Keratinocyte (primary cell): ENCODE measurements around the gene BLACAT1. TPM values are rescaled to one million over a fixed set of nuclear protein-coding genes. Genes with fewer than 3 reads are reported as not detected.
A peak's percentile ranks its signal among the peaks of the same experiment; 100 is the strongest.

Experiments used
- DNase-seq: peaks from one replicate; pipeline ENCODE4 v3.0.0-alpha.2; 2011; ENCODE audit warnings: low read depth, missing footprints, low spot score
- FAIRE-seq: peaks from 2 replicates; lab custom pipeline; 2011; peaks lifted over from hg19 to GRCh38; lab: Jason Lieb, UNC
- H2AFZ ChIP-seq: 2 replicates; pipeline ENCODE4 v1.6.0; 2012; ENCODE audit warnings: low read length, control low read depth, inconsistent platforms; ENCODE audit not compliant: control insufficient read depth
- H3K27ac ChIP-seq: 2 replicates; pipeline ENCODE4 v1.5.1; 2011; ENCODE audit warnings: low read length; ENCODE audit not compliant: control insufficient read depth, insufficient read depth
- H3K27me3 ChIP-seq: 3 replicates; pipeline ENCODE4 v1.6.0; 2011; ENCODE audit warnings: low read length; ENCODE audit not compliant: control insufficient read depth, insufficient read depth; ENCODE audit errors: extremely low read depth
- H3K36me3 ChIP-seq, 2 experiments: 2 replicates in 1 of 2; 3 replicates in 1 of 2; pipeline ENCODE4 v1.5.1; 2011; ENCODE audit warnings: low read length in 2 of 2, mild to moderate bottlenecking in 1 of 2; ENCODE audit not compliant: control insufficient read depth in 2 of 2, insufficient read depth in 2 of 2; ENCODE audit errors: extremely low read depth in 1 of 2
- H3K4me1 ChIP-seq: 3 replicates; pipeline ENCODE4 v1.5.1; 2011; ENCODE audit warnings: low read length; ENCODE audit not compliant: control insufficient read depth, insufficient read depth; ENCODE audit errors: extremely low read depth
- H3K4me2 ChIP-seq: 3 replicates; pipeline ENCODE4 v1.6.0; 2011; ENCODE audit warnings: low read depth, low read length; ENCODE audit not compliant: control insufficient read depth, insufficient read depth; ENCODE audit errors: extremely low read depth
- H3K4me3 ChIP-seq, 3 experiments: fragments of 200-600 bp in 1 of 3; sonication (generic) in 1 of 3; 2 replicates in 2 of 3; 3 replicates in 1 of 3; pipeline ENCODE4 v1.5.1; 2011 to 2016; ENCODE audit warnings: low read length in 3 of 3, mild to moderate bottlenecking in 3 of 3, control low read depth in 2 of 3, inconsistent platforms in 1 of 3, low read depth in 1 of 3, mixed read lengths in 1 of 3, mixed run types in 1 of 3, moderate library complexity in 1 of 3; ENCODE audit not compliant: control insufficient read depth in 2 of 3, insufficient read depth in 2 of 3; ENCODE audit errors: extremely low read depth in 1 of 3
- H3K79me2 ChIP-seq: 2 replicates; pipeline ENCODE4 v1.6.0; 2012; ENCODE audit warnings: low read length; ENCODE audit not compliant: control insufficient read depth, insufficient read depth
- H3K9ac ChIP-seq: 3 replicates; pipeline ENCODE4 v1.6.0; 2011; ENCODE audit warnings: low read length; ENCODE audit not compliant: control insufficient read depth, insufficient read depth; ENCODE audit errors: extremely low read depth
- H3K9me1 ChIP-seq: 3 replicates; pipeline ENCODE4 v1.6.0; 2011; ENCODE audit warnings: low read length; ENCODE audit not compliant: control insufficient read depth, insufficient read depth; ENCODE audit errors: extremely low read depth
- H3K9me3 ChIP-seq: 2 replicates; pipeline ENCODE4 v1.5.1; 2012; ENCODE audit warnings: low read depth, low read length; ENCODE audit not compliant: control insufficient read depth
- H4K20me1 ChIP-seq: 3 replicates; pipeline ENCODE4 v1.6.0; 2011; ENCODE audit warnings: low read length; ENCODE audit not compliant: control insufficient read depth, insufficient read depth; ENCODE audit errors: extremely low read depth
- EZH2 ChIP-seq: IDR thresholded peaks from one replicate; pipeline ENCODE4 v1.6.1; 2012; ENCODE audit warnings: inconsistent platforms, mild to moderate bottlenecking, low read length, moderate library complexity
- dilution Hi-C: fragments of 300-500 bp; cut with MboI; formaldehyde crosslinking; loops from one replicate; pipeline ENCODE4 v1.7.0; 2020; ENCODE audit warnings: low sequenced_read_pairs; ENCODE audit not compliant: extremely low pct_ligation_motif_present
- polyA plus RNA-seq, 5 experiments: library from polyadenylated mRNA; depleted of rRNA in 3 of 5; stranded (reverse) in 3 of 5; stranded (forward) in 1 of 5; unstranded in 1 of 5; fragments of >200 nt; gene quantifications; 1 replicate in 1 of 5; 2 replicates in 3 of 5; 3 replicates in 1 of 5; pipeline versions ENCODE4 v1.2.1 to v1.2.3, GENCODE V29; 2011 to 2012; ENCODE audit warnings: missing spikeins in 2 of 5, low read depth in 1 of 5, low replicate concordance in 1 of 5
- TF ChIP-seq, protein P1 (sequence below), 3 experiments: IDR thresholded peaks in 1 of 3; conservative IDR thresholded peaks in 1 of 3; optimal IDR thresholded peaks in 1 of 3; 2 replicates in 2 of 3; 3 replicates in 1 of 3; pipeline versions ENCODE3 to v1.5.1; 2011; ENCODE audit warnings: low read length in 3 of 3, mild to moderate bottlenecking in 3 of 3, moderate library complexity in 2 of 3, control low read depth in 1 of 3, inconsistent platforms in 1 of 3; ENCODE audit not compliant: insufficient read depth in 2 of 3; ENCODE audit errors: extremely low read depth in 1 of 3

Gene BLACAT1
- polyA plus RNA-seq, 1 donor (not counting 4 experiments of a cell fraction or from before 2014, with no cell fraction given): 4.0 TPM

DNA sequence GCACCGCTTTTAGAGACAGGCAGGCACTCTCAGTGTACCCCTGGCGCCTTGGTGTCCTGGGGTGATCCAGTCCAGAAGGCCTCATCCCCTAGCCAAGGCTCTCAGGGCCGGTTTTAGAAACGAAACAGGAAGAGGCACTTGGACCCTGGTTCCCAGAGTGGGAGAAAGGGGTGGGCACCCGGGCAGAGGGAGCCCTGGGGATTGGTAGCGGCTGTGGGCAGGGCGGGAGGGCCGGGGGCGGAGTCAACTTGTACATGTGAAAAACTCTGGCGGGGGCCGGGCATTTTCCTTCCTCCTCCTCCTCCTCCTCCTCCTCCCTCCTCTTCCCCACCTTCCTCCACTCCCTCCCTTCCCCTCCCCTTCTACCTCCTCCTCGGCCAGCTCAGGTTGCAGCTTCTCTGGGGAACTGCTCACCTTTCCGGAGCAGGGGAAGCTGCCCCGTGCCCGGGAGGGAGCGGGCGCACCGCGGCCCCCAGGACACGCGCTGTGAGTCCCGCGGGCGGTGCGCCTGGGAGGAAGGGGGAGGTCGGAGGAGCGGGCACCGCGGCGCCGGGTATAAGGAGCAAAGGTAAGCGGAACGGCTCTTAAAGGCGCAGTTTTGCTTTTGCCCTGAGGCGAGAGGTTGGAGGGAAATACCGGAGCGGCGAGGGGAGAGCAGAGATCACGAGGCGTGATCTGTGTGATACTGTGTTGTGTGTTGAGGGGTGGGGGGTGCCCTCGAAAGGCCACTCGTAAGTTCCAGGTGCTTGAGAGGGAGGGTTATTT is 48.6 kb upstream of the BLACAT1 start, which contains the start of gene CDK18:
Gene CDK18, plus strand, starts transcription at position 359 of the 765 bp plus-strand sequence. CDS start 18,499 bp downstream, outside the sequence.
- peaks cover 12% of the 10 kb centered on the region for H3K4me1 ChIP-seq
- H3K79me2 ChIP-seq: peaks cover 15% of the 10 kb centered on the region
- peak within 1 kb of the TSS; percentile 96 for H3K4me2 ChIP-seq
- H3K27ac ChIP-seq: peak within 1 kb of the TSS; percentile 74
- dilution Hi-C loops: no loop called here
- H3K9ac ChIP-seq: peak within 1 kb of the TSS; percentile 87
- DNase-seq (peak; percentile 76), FAIRE-seq (peak; percentile 57)
- no peaks in the 10 kb centered on the region for H3K27me3 ChIP-seq
- no peaks in the 10 kb centered on the region for H3K9me3 ChIP-seq
- peak within 1 kb of the TSS; percentile 86 for H2AFZ ChIP-seq
- no peaks in the 10 kb centered on the region for H3K9me1 ChIP-seq
- no peaks in the 10 kb centered on the region for H4K20me1 ChIP-seq
- peaks cover 0 to 5% of the 10 kb centered on the region in 2 experiments for H3K36me3 ChIP-seq
- no peak for TF ChIP-seq EZH2
- TF ChIP-seq, protein P1, sequence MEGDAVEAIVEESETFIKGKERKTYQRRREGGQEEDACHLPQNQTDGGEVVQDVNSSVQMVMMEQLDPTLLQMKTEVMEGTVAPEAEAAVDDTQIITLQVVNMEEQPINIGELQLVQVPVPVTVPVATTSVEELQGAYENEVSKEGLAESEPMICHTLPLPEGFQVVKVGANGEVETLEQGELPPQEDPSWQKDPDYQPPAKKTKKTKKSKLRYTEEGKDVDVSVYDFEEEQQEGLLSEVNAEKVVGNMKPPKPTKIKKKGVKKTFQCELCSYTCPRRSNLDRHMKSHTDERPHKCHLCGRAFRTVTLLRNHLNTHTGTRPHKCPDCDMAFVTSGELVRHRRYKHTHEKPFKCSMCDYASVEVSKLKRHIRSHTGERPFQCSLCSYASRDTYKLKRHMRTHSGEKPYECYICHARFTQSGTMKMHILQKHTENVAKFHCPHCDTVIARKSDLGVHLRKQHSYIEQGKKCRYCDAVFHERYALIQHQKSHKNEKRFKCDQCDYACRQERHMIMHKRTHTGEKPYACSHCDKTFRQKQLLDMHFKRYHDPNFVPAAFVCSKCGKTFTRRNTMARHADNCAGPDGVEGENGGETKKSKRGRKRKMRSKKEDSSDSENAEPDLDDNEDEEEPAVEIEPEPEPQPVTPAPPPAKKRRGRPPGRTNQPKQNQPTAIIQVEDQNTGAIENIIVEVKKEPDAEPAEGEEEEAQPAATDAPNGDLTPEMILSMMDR (optimal IDR thresholded peaks at IDR 0.05 in 1 of 3, IDR thresholded peaks at IDR 0.05 in 1 of 3, conservative IDR thresholded peaks at IDR 0.05 in 1 of 3; ENCODE audit: extremely low read depth in 1 of 3, insufficient read depth in 2 of 3, low read length in 3 of 3): no peak
- peak within 1 kb of the TSS; percentile 73 to 88 (median 78) for H3K4me3 ChIP-seq

DNA sequence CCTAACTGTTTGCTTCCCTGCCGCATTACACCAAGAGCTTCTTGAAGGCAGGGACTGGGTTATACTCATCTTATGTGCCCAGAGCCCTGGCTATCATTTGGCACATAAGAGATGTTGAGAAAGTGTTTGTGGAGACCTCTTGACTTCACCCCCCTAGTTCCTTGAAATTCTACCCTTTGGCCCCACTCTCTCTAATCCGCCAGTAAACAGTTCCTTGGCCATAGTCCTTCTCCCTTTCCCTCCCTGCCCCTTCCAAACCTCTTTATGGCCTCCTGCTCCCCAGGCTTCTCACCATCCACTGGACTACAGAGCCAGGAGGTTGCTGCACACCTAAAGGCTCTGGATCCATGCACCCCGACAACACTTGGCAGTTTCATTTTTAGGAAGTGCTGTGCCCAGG is 47.1 kb upstream of the BLACAT1 start:
- FAIRE-seq: no peak
- no peak overlapping the region for H3K9ac ChIP-seq
- dilution Hi-C loops: no loop called here
- no peaks in the 10 kb centered on the region for H3K9me1 ChIP-seq
- H3K4me3 ChIP-seq: no peak overlapping the region
- H2AFZ ChIP-seq: no peak overlapping the region
- H3K27ac ChIP-seq: no peak overlapping the region
- no peak overlapping the region for H3K4me2 ChIP-seq
- peaks cover 0 to 3% of the 10 kb centered on the region in 2 experiments for H3K36me3 ChIP-seq
- H4K20me1 ChIP-seq: no peaks in the 10 kb centered on the region
- no peaks in the 10 kb centered on the region for H3K27me3 ChIP-seq
- H3K79me2 ChIP-seq: peaks cover 15% of the 10 kb centered on the region
- H3K4me1 ChIP-seq: peaks cover 12% of the 10 kb centered on the region
- DNase-seq: no peak
- TF ChIP-seq EZH2: no peak
- TF ChIP-seq, protein P1 (optimal IDR thresholded peaks at IDR 0.05 in 1 of 3, IDR thresholded peaks at IDR 0.05 in 1 of 3, conservative IDR thresholded peaks at IDR 0.05 in 1 of 3; ENCODE audit: extremely low read depth in 1 of 3, insufficient read depth in 2 of 3, low read length in 3 of 3): no peak
- H3K9me3 ChIP-seq: no peaks in the 10 kb centered on the region
